Measurements from ENCODE around the gene RNF212.

- TF ChIP-seq GATA3 (IDR thresholded peaks at IDR 0.05; ENCODE audit: low read depth, low read length), result no peak
- no peak for TF ChIP-seq GATA2 (IDR thresholded peaks at IDR 0.05; ENCODE audit: low read depth, low read length)
These were observed 35.5 kb downstream of the RNF212 start for GRCh38 chr4:1077711-1078477.
